IMR-90 (cell line): Measurements from ENCODE around the gene CDK11B. TPM values are rescaled to one million over a fixed set of nuclear protein-coding genes. Genes with fewer than 3 reads are reported as not detected.

Source experiments
- ATAC-seq: fragments of 200-7000 bp; cut with Tn5 transposase; 2 replicates; pipeline ENCODE4 v1.9.1; 2020; ENCODE audit warnings: low read depth, mild to moderate bottlenecking, moderate library complexity
- BruUV-seq: library from RNA; stranded (reverse); fragments of 400-500 nt; replicated peaks from 2 replicates; lab custom pipeline; 2021; lab: Mats Ljungman, UMichigan
- CTCF ChIA-PET: fragments of 300-600 bp; formaldehyde crosslinking; extraction: SDS; loops from one replicate; lab custom pipeline; 2021; ENCODE audit warnings: antibody characterized with exemption; lab: Yijun Ruan, JAX
- POLR2A ChIA-PET: fragments of 300-600 bp; sonication (Branson Sonifier 250); formaldehyde crosslinking; loops from one replicate; lab custom pipeline; 2022; ENCODE audit warnings: antibody characterized with exemption; ENCODE audit not compliant: unreplicated experiment; lab: Charles Lee
- DNase-seq: peaks from one replicate; pipeline ENCODE4 v3.0.0; 2013
- H2AFZ ChIP-seq: replicated peaks from 2 replicates; pipeline ENCODE3; 2013; ENCODE audit warnings: low read length, mild to moderate bottlenecking; ENCODE audit not compliant: poor library complexity
- H2AK5ac ChIP-seq: 2 replicates; pipeline ENCODE4 v1.6.1; 2013; ENCODE audit warnings: low read depth, low read length, inconsistent platforms
- H2AK9ac ChIP-seq: replicated peaks from 2 replicates; pipeline ENCODE3; 2013; ENCODE audit warnings: mild to moderate bottlenecking, low read depth, low read length, moderate library complexity; ENCODE audit not compliant: poor library complexity
- H2BK120ac ChIP-seq: 2 replicates; pipeline ENCODE4 v1.6.1; 2013; ENCODE audit warnings: low read depth, low read length, inconsistent platforms
- H2BK15ac ChIP-seq: 3 replicates; pipeline ENCODE4 v1.6.1; 2013; ENCODE audit warnings: low read depth, low read length, inconsistent platforms
- H2BK20ac ChIP-seq: 2 replicates; pipeline ENCODE4 v1.6.1; 2013; ENCODE audit warnings: low read depth, mild to moderate bottlenecking, inconsistent platforms, low read length, moderate library complexity
- H2BK5ac ChIP-seq: 2 replicates; pipeline ENCODE4 v1.6.1; 2013; ENCODE audit warnings: mild to moderate bottlenecking, low read depth, low read length, inconsistent platforms; ENCODE audit not compliant: poor library complexity, severe bottlenecking
- H3K14ac ChIP-seq: replicated peaks from 2 replicates; pipeline ENCODE4 v1.6.1; 2013; ENCODE audit warnings: low read depth, low read length, inconsistent platforms
- H3K18ac ChIP-seq: 2 replicates; pipeline ENCODE4 v1.6.1; 2013; ENCODE audit warnings: low read depth, low read length, control low read depth
- H3K23ac ChIP-seq: 2 replicates; pipeline ENCODE4 v1.6.1; 2013; ENCODE audit warnings: low read depth, low read length, inconsistent platforms
- H3K27ac ChIP-seq: 2 replicates; pipeline ENCODE4 v1.5.1; 2013; ENCODE audit warnings: mild to moderate bottlenecking, control low read depth, low read length; ENCODE audit not compliant: insufficient read depth
- H3K27me3 ChIP-seq: 2 replicates; pipeline ENCODE4 v1.6.1; 2013; ENCODE audit warnings: low read length; ENCODE audit not compliant: control insufficient read depth, insufficient read depth
- H3K36me3 ChIP-seq: 2 replicates; pipeline ENCODE4 v1.6.1; 2013; ENCODE audit warnings: low read length, mixed read lengths; ENCODE audit not compliant: control insufficient read depth, insufficient read depth
- H3K4ac ChIP-seq: 2 replicates; pipeline ENCODE4 v1.6.1; 2013; ENCODE audit warnings: low read depth, low read length, inconsistent platforms
- H3K4me1 ChIP-seq: 2 replicates; pipeline ENCODE4 v1.6.1; 2013; ENCODE audit warnings: low read length, mixed read lengths; ENCODE audit not compliant: control insufficient read depth, insufficient read depth
- H3K4me2 ChIP-seq: 2 replicates; pipeline ENCODE4 v1.6.1; 2013; ENCODE audit warnings: low read depth, mild to moderate bottlenecking, control low read depth, low read length, moderate library complexity
- H3K4me3 ChIP-seq: 2 replicates; pipeline ENCODE4 v1.5.1; 2013; ENCODE audit warnings: low read depth, mild to moderate bottlenecking, control low read depth, low read length, moderate library complexity; ENCODE audit not compliant: insufficient read depth
- H3K56ac ChIP-seq: 2 replicates; pipeline ENCODE4 v1.6.1; 2013; ENCODE audit warnings: low read length, inconsistent platforms; ENCODE audit not compliant: insufficient read depth; ENCODE audit errors: extremely low read depth
- H3K79me1 ChIP-seq, 2 experiments: 2 replicates each; pipeline ENCODE4 v1.6.1; 2013; ENCODE audit warnings: low read length in 2 of 2, inconsistent platforms in 1 of 2, low read depth in 1 of 2
- H3K9ac ChIP-seq: 2 replicates; pipeline ENCODE4 v1.6.1; 2013; ENCODE audit warnings: low read depth, low read length, control low read depth
- H3K9me1 ChIP-seq: 2 replicates; pipeline ENCODE4 v1.6.1; 2013; ENCODE audit warnings: low read length, inconsistent platforms; ENCODE audit not compliant: insufficient read depth
- H3K9me3 ChIP-seq: 2 replicates; pipeline ENCODE4 v1.6.1; 2013; ENCODE audit warnings: low read length; ENCODE audit not compliant: control insufficient read depth, insufficient read depth
- H4K20me1 ChIP-seq: 2 replicates; pipeline ENCODE4 v1.6.1; 2013; ENCODE audit warnings: low read length, inconsistent platforms; ENCODE audit not compliant: insufficient read depth
- H4K5ac ChIP-seq: 2 replicates; pipeline ENCODE4 v1.6.1; 2013; ENCODE audit warnings: mild to moderate bottlenecking, low read depth, low read length, control low read depth
- H4K8ac ChIP-seq, 2 experiments: 2 replicates each; pipeline ENCODE4 v1.6.1; 2013; ENCODE audit warnings: low read depth in 2 of 2, low read length in 2 of 2, control low read depth in 1 of 2, inconsistent platforms in 1 of 2
- H4K91ac ChIP-seq: 2 replicates; pipeline ENCODE4 v1.6.1; 2013; ENCODE audit warnings: low read depth, low read length, inconsistent platforms; ENCODE audit not compliant: insufficient read depth
- BHLHE40 ChIP-seq: fragments of 150-350 bp; IDR thresholded peaks from 2 replicates; pipeline ENCODE4 v1.6.1; 2016; ENCODE audit warnings: mild to moderate bottlenecking, low read depth, low read length
- CEBPB ChIP-seq: IDR thresholded peaks from 2 replicates; pipeline ENCODE4 v1.6.1; 2012; ENCODE audit warnings: low read depth, low read length, improper control_type of control experiment
- CHD1 ChIP-seq: IDR thresholded peaks from 2 replicates; pipeline ENCODE4 v1.6.1; 2012; ENCODE audit warnings: low read depth, low read length, improper control_type of control experiment
- CTCF ChIP-seq: conservative IDR thresholded peaks from 2 replicates; pipeline ENCODE4 v1.5.1; 2012; ENCODE audit warnings: mild to moderate bottlenecking, low read depth, low read length, improper control_type of control experiment
- ELK1 ChIP-seq: fragments of 150-350 bp; IDR thresholded peaks from 2 replicates; pipeline ENCODE4 v1.6.1; 2016; ENCODE audit warnings: low read depth, mild to moderate bottlenecking, low read length, moderate library complexity, borderline replicate concordance
- FOS ChIP-seq: fragments of 150-350 bp; IDR thresholded peaks from 2 replicates; pipeline ENCODE4 v1.6.1; 2016; ENCODE audit warnings: low read depth, low read length
- MAFK ChIP-seq: IDR thresholded peaks from 2 replicates; pipeline ENCODE4 v1.6.1; 2012; ENCODE audit warnings: low read depth, low read length, improper control_type of control experiment
- MAZ ChIP-seq: IDR thresholded peaks from 2 replicates; pipeline ENCODE4 v1.6.1; 2012; ENCODE audit warnings: low read depth, mild to moderate bottlenecking, low read length, improper control_type of control experiment, moderate library complexity, borderline replicate concordance
- MXI1 ChIP-seq: IDR thresholded peaks from 2 replicates; pipeline ENCODE4 v1.6.1; 2012; ENCODE audit warnings: low read depth, mild to moderate bottlenecking, low read length, moderate library complexity, borderline replicate concordance
- POLR2A ChIP-seq: IDR thresholded peaks from 2 replicates; pipeline ENCODE4 v1.6.1; 2012; ENCODE audit warnings: mild to moderate bottlenecking, low read depth, low read length
- RAD21 ChIP-seq: IDR thresholded peaks from 2 replicates; pipeline ENCODE4 v1.6.1; 2012; ENCODE audit warnings: low read length, improper control_type of control experiment
- RCOR1 ChIP-seq: IDR thresholded peaks from 2 replicates; pipeline ENCODE4 v1.6.1; 2012; ENCODE audit warnings: mild to moderate bottlenecking, low read length, improper control_type of control experiment; ENCODE audit not compliant: insufficient replicate concordance
- RFX5 ChIP-seq: IDR thresholded peaks from 2 replicates; pipeline ENCODE4 v1.8.0; 2012; ENCODE audit warnings: low read depth, mild to moderate bottlenecking, low read length, moderate library complexity
- SMC3 ChIP-seq: fragments of 150-350 bp; IDR thresholded peaks from 2 replicates; pipeline ENCODE4 v1.6.1; 2016; ENCODE audit warnings: low read depth, mild to moderate bottlenecking, antibody characterized with exemption, low read length, moderate library complexity
- USF2 ChIP-seq: fragments of 150-350 bp; IDR thresholded peaks from 2 replicates; pipeline ENCODE4 v1.6.1; 2017; ENCODE audit warnings: mild to moderate bottlenecking, antibody characterized with exemption, low read length, low read depth
- WGBS, 2 experiments: methylation state at CpG; one replicate each; pipeline versions ENCODE4 v1.1.5 to v1.1.7; 2013; ENCODE audit warnings: missing lambda C conversion rate in 2 of 2; ENCODE audit not compliant: insufficient read length in 1 of 2; ENCODE audit errors: extremely low coverage in 2 of 2; 5-methylcytosine and 5-hydroxymethylcytosine counted together
- dilution Hi-C: fragments of 300-500 bp; cut with HindIII; formaldehyde crosslinking; loops from one replicate; pipeline ENCODE4 v1.14.3; 2018; ENCODE audit warnings: low sequenced_read_pairs; ENCODE audit not compliant: unreplicated experiment
- in situ Hi-C: fragments of 300-500 bp; cut with MboI; formaldehyde crosslinking; loops from 3 replicates; pipeline ENCODE4 v1.14.3; 2019; ENCODE audit warnings: low sequenced_read_pairs, inconsistent platforms, mixed read lengths
- intact Hi-C: fragments of 100-400 bp; cut with micrococcal nuclease; formaldehyde crosslinking; loops from 2 replicates; pipeline ENCODE4 v1.10.0; 2022
- polyA plus RNA-seq, 3 experiments: library from polyadenylated mRNA; depleted of rRNA; stranded (reverse); fragments of >200 nt; gene quantifications; 2 replicates each; pipeline ENCODE4 v1.2.3, GENCODE V29; 2012; ENCODE audit warnings: low replicate concordance in 1 of 3
- total RNA-seq: library from RNA; depleted of rRNA; stranded (reverse); fragments of >200 nt; gene quantifications from 2 replicates; pipeline ENCODE4 v1.2.3, GENCODE V29; 2012

The CDK11B gene
- total and polyA plus RNA-seq, 2 of the 4 experiments (the other 2 are of a cell fraction) = 8.2 to 19.1 TPM

- Histone ChIP-seq H3K4me2 (no peak overlapping the region), H3K18ac (no peak overlapping the region), H3K4me1 (peaks cover 9% of the 10 kb centered on the region), H4K8ac (no peak overlapping the region), H3K27ac (no peak overlapping the region), H4K20me1 (peaks cover 40% of the 10 kb centered on the region), H3K27me3 (no peaks in the 10 kb centered on the region), H3K36me3 (peaks cover 20% of the 10 kb centered on the region; the same call in 1 of the 2 replicates), H3K14ac (no peak overlapping the region), H2AFZ (peak overlapping the region; percentile 43), H3K9ac (no peak overlapping the region), H2BK120ac (no peak overlapping the region), H2BK20ac (no peak overlapping the region), H2BK5ac (no peak overlapping the region), H2BK15ac (no peak overlapping the region), H3K79me1 (peaks cover 9 to 48% of the 10 kb centered on the region in 2 experiments; a peak in 3 of 4 replicates), H2AK9ac (no peak overlapping the region), H3K23ac (no peak overlapping the region), H3K4me3 (no peak overlapping the region), H3K9me1 (peaks cover 3% of the 10 kb centered on the region; the same call in 1 of the 2 replicates), H3K56ac (no peak overlapping the region), H2AK5ac (no peak overlapping the region), H3K9me3 (no peaks in the 10 kb centered on the region), H4K5ac (no peak overlapping the region), H3K4ac (no peak overlapping the region), H4K91ac (no peak overlapping the region)
- TF ChIP-seq MAZ (no peak), RAD21 (no peak), POLR2A (no peak), CHD1 (no peak), USF2 (no peak), CEBPB (no peak), MAFK (no peak), BHLHE40 (no peak), RCOR1 (no peak), RFX5 (no peak), CTCF (no peak), MXI1 (no peak), ELK1 (no peak), SMC3 (no peak), FOS (no peak)
- ChIA-PET POLR2A (no interaction called here), CTCF (no interaction called here)
- no peak for ATAC-seq
- in situ Hi-C loops (no loop called here), intact Hi-C loops (no loop called here), dilution Hi-C loops (no loop called here)
- BruUV-seq = no TSS peak
- WGBS, 2 experiments = 91% methylated on average over 17 of the region's 31 CpGs; no CpG with 5 or more reads in 1 of the 2 experiments
- no peak for DNase-seq
These were observed 37.4 kb downstream of the CDK11B start for GRCh38 chr1:1621173-1622009.
